GM19372 (cell line): ENCODE results near the gene CD248.
A peak's percentile ranks its signal among the peaks of the same experiment; 100 is the strongest.

Experiments used
- ATAC-seq: cut with Tn5 transposase; IDR thresholded peaks from one replicate; pipeline ENCODE4 v1.9.1; 2021; ENCODE audit warnings: mild to moderate bottlenecking, low read depth, moderate library complexity; ENCODE audit not compliant: unreplicated experiment

CD248 gene

DNA sequence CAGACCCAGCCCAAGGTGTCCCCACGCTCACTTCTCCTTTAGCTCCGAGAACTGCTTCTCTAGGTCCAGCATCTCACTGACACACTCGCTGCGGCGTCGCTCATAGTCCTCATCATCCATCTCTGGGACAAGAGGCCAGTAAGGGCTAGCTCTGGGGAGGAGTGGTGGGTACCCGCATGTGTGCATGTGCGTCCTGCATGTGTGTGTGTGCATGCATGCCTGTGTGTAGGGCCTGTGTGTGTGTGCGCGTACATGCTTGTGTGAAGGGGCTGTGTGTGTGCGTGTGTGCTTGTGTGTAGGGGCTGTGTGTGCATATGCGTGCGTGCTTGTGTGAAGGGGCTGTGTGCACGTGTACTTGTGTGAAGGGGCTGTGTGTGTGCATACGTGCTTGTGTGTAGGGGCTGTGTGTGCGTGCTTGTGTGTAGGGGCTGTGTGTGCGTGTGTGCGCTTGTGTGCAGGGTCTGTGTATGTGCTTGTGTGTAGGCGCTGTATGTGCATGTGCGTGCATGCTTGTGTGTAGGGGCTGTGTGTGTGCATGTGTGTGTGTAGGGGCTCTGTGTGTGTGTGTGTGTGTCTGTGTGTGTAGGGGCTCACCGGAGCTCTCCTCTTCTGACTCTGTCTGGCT, 24.8 kb upstream of the CD248 start:
- ATAC-seq: no peak

DNA sequence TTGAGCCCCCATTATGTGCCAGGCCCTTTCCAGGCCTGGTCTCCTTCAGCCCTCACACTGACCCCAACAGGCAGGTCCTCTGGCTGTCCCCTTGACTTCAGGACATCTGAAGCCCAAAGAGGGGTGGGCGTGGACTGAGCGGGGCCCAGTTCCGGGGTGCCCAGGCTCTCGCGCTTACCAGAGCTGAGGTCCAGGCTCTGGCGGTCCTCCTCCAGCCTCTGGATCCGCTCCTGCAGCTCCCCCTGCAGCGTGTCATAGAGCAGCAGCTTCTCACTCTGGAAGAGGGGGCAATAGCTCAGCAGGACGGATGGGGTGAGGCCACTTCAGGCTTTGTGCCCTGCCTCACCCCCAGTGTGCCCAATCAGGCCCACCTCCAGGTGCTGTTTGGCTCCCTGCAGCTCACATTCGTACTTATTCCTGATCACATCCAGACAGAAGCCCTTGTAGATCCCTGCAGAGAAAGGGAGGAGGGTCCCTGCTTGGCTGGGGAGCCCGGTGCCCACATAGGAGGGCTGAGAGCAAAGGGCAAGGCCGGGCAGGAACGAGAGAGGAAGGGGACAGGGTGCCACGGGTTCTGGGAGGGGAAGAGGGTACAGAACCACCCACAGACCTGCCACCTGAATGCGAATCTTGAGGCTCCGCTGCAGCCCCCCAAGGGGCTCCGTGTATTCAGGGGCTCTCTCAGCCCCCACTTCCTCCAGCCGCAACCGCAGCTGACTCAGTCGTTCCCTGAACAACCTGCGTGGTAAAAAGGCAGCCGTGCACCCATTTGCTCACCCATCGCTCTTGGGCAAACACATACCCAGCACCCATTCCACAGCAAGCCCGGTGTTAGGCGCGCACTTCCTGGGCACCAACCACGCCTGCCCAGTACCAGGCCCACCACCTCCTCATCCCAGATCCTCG, 24.0 kb upstream of the CD248 start:
- ATAC-seq: no peak

DNA sequence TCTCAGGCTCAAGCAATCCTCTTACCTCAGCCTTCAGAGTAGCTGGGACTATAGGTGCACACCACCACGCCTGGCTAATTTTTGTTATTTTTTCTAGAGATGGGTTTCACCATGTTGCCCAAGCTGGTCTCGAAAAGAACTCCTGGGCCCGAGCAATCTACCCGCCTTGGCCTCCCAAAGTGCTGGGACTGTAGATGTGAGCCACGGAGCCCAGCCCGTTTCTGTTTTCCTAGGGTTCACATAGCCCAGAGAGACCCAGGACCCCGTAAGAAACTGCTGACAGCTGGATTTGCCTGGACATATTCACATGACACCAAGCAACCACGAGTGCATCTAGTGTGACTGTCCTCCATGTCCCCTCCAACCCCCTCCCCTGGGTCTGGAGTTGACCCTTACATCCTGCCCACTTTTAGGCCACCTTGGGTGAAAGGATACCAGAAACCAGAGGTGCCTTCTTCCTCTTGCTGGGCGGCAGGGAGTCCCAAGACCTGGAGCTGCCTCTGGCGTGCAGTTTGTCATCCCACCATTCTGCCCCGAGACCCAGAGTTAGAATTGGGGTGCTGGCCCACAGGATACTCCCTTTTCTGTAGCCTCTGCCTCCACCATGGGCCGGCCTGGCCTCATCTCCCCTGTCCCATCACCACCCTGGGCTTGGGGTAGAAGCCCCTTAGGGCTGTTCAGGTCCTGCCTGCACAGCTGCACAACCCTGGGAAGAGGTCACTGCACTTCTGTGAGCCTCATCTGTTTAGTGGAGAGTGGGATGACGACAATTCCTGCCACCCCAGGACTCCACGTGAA, 23.0 kb upstream of the CD248 start:
- no peak for ATAC-seq

DNA sequence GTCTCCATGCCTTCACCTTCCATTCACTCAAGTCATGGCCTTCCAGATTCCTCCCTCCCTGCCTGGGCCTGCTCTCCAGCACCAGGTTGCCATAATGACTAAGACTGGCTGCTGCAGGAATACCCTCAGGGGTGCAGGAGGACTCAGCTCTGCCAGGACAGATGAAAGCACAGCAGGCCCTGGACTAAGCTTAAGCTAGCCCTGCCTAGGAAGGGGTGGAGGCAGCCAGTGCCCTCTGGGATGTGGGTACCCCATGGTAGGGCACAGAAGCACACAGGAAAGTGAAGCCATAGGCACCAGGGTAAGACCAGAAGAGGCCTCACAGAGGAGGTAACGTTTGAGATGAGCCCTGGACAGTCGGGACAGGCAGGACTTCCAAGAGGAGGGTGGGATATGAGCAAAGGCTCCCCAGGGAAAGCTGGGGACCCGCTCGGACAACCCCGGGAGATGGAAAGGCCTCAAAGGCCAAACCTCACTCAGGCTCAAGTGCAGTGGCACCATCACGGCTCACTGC, 22.4 kb upstream of the CD248 start:
- no peak for ATAC-seq

DNA sequence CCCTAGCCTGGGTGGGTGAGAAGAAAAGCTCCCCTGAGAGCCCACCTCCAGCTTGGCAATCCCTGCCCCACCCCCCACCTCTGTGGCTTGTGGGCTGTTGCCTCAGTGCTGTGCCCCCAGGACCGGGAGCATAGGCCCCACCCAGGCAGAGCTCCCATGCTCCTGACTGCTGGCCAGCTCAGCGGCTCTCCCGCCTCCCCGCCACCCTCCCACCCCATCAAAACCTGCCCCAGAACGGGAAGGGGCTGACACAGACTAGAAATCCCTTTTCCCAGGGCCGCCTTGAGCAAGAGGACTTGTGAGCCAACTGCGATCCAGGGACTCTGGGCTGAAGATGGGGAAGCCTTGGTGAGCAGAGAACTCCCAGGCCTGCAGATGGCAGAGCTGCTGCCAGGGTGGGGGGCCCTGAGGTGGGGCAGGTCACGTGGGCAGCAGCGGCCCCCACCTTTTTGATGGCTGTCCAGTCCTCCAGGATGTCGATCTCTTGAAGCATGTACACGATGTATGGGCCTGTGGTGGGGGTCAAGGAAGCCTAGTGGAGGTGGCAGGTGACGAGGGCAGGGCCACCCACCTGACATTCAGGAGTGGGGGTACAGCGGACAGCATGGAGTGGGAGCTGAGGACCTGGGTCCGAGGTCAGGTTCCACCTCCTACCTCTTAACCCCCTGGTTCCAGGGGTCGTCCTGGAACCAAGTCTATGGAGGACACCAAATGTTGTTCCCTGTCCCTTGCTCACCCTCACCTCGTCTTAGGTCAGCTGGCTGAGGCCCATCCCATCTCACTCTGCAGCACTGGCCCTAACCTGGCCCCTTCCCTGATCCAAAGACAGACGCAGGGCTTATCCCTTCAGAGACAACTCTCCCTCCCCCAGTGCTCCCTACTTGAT, 21.7 kb upstream of the CD248 start:
- no peak for ATAC-seq

DNA sequence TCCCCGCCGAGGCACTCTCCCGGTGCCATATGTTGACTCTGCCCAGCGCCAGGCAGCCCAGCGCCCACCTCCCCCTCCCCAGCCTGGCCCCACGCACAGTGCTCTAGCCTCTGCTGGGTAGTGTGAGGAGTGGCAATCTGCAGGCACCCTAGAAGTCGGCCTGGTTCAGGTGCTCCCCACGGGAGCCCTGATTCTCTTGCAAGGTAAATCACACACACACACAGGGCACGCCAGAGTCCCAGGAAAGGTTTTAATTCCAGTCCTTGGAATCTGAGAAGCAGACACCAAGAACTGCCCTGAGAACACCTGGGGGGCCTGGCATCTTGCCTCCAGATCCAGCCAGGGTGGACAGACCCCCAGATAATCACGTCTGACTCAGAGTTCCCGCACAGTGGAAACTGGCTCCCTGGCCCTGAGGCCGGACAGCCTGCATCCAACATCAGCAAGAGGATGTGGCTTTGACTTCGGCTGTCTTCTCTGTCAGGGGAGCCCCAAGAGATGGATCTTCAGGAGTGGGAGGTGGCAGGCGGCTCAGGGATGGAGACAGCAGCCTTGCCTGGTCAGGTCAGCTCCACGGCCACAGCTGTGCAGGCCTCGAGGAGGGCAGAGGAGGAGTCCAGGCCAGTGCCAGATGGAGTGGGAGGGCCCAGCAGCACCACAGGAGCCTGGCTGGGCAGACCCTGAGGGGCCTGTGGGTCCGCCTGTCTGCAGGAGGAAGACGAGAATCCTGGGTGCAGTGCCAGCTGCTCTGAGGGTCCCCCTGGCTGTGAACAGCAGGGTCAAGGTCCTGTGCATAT, 20.5 kb upstream of the CD248 start:
- ATAC-seq: no peak

DNA sequence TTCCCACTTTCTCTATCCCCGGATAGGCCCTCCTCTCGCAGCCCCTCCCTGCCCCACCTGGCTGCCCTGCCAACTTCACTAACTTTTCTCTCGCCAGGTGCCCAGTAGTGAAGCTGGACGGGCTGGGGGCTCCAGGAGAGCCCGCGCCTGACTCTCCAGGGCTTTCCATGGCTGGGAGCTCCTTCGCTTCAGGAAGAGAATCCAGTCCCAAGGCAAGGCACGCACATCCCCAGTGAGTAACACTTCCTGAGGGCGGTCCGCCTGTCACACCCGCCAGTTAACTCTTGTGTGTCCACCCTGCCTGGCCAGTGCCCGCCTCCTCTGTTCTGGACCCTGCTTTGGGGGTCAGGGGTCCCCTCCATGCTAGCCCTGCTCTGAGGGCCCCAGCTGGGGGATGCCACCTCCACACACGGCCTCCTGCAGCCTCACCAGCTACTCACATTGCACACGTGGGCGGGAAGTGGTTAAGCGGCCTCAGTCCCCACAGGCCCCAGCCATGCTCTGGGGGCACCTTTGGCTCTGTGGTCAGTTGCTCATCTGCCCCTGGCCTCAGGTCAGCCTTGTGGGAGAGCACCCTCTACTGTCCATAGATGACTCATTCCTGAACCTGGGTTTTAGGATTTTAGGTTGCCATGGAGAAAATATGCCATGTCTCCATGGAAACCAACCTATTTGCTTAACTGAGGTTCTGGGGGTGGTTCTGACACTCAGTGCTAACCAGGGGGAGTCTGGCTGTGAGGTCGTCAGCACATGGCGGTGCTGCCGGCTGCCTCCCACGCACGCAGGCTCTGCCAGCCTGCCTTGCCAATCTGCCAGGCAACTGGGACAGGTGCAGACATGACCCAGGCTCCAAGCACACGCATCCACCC, 19.6 kb upstream of the CD248 start, which contains the start of gene RIN1:
Gene RIN1, minus strand, starts transcription at position 201 of the 869 bp plus-strand sequence. Its CDS starts 32 bp downstream, at position 169.
- peak; percentile 77 for ATAC-seq

DNA sequence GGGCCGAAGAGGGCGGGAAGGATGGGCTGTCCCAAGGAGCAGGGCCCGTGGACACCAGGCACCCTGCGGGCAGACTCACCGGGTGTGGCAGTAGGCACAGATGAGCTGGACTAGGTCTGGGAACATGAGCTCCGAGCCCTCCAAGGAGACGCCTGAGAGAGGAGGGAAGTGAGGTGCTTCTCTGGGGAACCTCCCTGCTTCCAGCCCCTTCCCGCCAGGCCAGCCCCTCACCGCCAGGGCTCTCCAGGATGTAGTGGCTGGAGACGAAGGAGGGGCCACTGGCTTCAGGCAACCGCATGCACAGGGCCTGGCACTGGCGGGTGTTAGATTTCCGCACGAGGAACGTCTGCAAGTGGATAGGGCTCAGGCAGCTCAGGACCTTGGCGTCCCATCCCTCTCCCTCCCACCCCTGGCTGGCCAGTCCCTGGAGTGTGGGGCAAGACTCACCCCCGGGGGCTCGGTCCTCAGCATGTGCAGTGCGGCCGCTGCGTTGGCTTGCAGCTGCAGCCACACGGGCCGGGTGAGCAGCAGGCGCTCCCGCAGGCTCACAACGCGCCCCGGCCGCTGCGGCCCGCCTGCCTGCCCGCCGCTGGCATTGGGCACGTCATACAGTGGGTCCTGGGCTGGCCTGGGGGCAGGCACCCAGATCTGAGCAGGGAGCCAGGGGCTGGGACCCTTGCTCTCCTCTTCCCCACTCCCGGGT, 18.8 kb upstream of the CD248 start:
- no peak for ATAC-seq

DNA sequence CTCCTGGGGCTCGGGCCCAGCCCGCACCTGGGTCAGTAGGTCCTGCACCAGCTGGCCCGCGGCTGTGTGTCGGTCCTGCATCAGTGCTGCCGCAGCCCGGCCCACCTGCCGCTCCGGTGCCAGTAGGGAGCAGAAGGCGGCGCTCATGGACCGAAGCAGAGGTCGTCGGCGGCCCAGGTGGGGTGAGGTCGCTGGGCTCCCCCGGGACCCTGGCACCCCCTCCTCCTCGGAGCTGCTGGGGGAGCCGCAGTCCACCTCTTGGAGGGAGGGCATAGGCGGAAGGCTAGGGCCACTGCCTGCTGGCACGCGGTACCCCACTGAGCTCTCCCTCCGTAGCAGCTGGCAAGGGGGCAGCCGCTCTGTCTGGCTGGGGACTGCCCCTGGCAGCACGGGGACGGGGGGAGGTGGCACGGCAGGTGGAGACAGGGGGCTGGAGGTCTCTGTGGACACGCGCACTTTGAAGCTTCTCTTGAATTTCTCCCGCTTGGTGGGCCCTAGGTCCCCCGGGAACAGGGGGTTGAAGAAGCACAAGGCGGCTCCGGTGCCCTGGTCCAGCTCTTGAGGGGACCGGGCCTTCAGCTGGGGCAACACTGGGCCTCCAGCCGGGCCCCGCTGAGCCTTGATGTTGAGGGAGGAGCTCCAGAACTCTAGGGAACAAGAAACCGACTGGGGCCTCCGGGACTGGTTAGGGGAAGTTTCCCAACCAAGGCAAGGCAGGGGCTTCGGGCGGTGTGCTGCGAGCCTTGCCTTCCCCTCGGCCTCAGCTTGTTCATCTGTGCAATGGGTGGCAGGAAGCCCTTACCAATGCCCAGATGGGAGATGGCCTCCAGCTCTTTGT, 18.0 kb upstream of the CD248 start:
- no peak for ATAC-seq

DNA sequence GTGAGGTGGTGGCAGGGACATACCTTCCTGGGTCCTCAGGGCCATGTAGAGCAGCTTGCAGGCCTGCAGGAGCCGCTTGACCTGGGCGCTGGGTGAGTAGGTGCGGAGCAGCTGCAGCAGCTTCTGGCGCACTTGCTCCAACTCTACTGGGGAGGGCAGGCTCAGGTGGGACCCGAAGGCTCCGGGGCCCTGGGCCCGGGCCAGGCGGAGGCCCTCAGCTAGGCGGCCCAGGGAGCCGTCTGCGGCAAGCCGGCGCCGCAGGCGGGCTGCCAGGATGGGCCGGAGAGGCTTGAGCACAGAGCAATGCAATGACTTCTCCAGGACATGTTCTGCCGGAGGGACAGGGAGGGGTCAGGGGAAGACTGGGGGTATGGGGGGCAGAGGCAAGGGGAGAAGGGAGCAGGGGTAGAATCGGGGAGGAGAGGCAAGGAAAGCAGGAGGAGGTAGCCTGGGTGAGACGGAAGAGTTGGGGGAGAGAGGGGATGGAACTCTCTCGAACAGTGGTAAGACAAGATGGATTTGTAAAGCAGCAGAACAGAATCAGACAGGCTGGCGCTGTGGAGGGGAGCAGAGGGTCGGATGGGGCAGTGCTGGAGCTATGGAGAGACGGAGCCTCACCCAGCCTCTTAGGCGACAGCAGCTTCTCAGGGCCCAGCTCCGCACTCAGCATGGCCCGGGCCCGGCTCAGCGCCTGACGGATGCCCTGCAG, 17.2 kb upstream of the CD248 start:
- no peak for ATAC-seq

DNA sequence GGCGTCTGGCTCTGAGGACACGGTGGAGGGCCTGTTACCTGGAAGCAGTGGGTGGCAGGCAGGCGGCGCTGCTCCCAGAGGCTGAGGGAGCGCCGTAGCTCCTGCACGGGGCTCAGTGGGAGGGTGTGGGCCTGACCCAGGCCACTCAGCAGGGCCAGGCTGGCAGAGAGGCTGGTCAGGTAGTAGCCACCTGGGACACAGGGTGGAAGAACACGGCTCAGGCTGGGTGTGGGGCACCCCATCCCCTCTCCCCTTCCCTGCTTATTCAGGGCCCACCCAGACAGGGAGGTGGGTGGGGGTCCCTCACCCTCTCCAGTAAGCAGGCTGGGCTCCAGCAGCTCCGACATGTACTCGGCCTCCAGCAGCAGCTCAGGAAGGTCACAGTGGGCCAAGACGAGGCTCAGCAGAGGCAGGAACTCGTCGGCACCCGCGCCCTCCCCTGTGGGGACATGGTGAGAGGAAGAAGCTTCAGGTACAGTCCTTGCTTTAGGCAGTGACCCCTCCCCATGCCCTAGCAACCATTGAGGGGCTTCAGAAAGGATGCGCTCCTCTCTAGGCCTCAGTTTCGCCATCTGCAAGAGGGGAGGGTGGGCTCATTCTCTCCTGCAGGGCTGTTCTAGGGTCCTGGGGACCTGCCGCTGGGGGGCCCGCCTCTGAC, 16.5 kb upstream of the CD248 start:
- ATAC-seq: no peak

DNA sequence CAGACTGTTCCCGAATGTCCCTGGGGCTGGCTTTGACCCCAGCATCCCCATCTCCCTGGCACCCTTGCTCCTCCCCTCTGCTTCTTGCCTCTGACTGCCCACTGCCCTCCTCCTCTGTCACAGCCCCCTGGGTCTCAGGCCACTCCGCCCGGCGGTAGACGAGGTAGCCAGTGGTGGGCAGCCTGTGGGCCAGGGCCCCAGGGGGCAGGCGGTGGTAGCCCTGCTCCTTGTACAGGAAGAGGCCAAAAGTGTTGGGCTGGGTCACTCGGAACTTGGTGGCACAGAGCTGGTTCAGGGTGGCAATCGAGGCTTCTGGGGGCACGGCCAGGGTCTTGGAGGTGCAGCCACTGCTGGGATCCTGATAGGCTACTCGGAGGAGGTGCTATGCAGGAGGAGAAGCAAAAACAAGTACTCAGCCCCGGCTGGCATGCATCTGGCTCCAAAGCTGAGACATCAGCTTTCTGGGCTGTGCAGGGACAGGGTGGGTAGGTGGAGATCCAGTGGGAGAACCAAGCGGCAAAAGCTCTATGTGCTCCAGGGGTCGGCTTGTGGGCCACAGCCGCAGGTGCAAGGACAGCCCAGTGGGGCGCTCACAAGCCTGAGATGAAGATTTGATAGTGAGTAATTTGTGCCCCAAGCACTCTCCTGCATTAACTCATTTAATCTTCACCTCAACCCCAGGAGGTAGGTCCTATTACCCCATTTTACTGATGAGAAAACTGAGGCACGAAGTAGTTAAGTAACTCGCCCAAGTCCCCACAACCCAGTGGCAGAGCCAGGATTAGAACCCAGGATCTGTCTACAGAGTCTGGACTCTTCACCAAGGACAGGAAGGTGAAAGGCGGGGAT, 15.8 kb upstream of the CD248 start:
- ATAC-seq: no peak

DNA sequence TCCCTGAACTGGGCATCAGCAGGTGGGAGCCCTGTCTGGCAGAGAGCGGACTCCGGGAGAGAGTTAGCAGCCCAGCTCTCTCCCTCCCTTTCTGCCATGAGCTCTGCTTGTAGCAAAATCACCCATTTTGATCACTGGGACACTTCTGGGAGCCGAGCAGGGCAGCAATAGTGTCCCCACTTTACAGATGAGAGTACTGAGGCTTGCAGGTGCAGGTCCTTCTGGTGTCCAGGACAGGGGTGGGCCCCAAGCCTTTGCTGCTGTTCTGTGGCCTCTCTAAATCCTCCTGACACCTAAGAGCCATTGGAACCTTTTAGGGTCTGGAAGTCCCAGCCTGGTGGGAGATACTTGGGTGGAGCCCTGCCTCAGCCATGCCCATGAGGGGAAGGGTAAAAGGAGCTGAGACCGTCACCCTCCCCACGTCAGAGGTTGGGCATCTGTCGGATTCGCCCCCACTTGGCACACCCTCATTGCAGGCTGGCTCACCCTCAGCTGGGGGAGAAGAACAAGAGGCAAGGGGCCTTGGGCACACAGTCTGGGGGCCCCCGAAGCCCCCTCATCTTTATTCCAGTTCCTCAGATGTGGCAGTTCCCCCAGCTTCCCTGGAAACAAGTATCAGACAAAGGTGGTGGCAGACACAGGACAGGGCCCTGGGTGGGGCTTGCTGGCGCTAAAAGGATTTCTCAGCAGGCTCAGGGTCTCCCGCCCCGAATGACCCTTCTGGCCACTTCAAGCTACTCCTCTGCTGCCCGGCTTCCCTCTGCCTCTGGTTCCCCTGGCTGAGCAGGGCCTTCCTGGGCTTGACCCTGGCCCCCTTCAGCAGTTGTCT, 14.9 kb upstream of the CD248 start:
- no peak for ATAC-seq

DNA sequence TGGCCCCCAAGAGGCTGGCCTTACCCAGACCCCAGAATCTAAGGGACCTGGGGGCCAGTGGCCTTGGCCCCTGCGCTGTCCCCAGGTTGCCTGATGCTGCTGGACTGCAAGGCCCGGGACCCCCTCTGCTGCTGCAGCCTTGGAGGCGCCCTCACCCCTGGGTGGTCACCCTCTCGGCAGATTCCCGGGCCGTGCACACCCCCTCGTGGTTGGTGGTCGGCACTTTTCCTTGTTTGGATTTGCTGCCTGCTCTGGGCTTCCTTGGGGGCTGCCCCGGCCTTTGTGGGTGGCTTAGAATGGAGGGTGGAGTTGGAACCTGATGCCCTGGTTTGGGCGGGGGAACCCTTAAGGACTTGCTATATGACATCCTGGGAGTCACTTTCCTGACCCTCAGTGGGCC, 14.1 kb upstream of the CD248 start:
- ATAC-seq: no peak
